ENCODE measurements around the gene GAB2. TPM values are rescaled to one million over a fixed set of nuclear protein-coding genes. Genes with fewer than 3 reads are reported as not detected.
A peak's percentile ranks its signal among the peaks of the same experiment; 100 is the strongest.

Gene GAB2
- total RNA-seq, 6 experiments from 2014 or later: 3.8 to 10.2 (median 4.5) TPM

DNA sequence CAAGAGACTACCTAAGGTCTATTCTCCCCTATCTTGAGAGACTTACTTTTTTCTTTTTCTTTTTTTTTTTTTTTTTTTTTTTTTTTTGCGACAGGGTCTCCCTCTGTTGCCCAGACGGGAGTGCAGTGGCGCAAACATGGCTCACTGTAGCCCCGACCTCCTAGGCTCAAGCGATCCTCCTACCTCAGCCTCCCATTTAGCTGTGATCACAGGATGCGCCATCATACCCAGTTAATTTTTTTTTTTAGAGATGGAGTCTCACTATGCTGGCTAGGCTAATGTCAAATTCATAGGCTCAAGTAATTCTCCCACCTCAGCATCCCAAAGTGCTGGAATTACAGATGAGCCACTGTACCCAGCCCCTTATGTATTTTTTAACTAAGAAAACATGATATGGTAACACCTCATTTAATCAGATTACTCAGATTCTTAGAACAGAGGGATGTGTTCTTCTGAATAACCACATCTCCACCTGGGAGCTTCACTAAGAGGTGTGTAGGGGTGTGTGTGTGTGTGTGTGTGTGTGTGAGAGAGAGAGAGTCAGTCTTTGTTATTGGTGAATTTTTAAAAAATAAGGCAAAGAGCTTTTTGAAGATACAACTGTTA, 126.0 kb downstream of the GAB2 start:
- no peak overlapping the region for H3K27ac ChIP-seq
- H3K9me3 ChIP-seq: no peaks in the 10 kb centered on the region
- DNase-seq (no peak), ATAC-seq (no peak)
- no peak for TF ChIP-seq POLR2A (IDR thresholded peaks at IDR 0.05)
- TF ChIP-seq, protein P1, sequence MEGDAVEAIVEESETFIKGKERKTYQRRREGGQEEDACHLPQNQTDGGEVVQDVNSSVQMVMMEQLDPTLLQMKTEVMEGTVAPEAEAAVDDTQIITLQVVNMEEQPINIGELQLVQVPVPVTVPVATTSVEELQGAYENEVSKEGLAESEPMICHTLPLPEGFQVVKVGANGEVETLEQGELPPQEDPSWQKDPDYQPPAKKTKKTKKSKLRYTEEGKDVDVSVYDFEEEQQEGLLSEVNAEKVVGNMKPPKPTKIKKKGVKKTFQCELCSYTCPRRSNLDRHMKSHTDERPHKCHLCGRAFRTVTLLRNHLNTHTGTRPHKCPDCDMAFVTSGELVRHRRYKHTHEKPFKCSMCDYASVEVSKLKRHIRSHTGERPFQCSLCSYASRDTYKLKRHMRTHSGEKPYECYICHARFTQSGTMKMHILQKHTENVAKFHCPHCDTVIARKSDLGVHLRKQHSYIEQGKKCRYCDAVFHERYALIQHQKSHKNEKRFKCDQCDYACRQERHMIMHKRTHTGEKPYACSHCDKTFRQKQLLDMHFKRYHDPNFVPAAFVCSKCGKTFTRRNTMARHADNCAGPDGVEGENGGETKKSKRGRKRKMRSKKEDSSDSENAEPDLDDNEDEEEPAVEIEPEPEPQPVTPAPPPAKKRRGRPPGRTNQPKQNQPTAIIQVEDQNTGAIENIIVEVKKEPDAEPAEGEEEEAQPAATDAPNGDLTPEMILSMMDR (IDR thresholded peaks at IDR 0.05): no peak
- no peaks in the 10 kb centered on the region for H3K36me3 ChIP-seq
- peaks cover 0 to 25% (median 9%) of the 10 kb centered on the region in 4 donors for H3K4me1 ChIP-seq
- H3K4me3 ChIP-seq: no peak overlapping the region
- no peaks in the 10 kb centered on the region for H3K27me3 ChIP-seq
- WGBS (ENCODE audit: insufficient coverage, low coverage, low lambda C conversion rate, missing lambda C conversion rate): 95% methylated on average over 6 of the region's 6 CpGs
- intact Hi-C loops (cut with DNase I): no loop called here

DNA sequence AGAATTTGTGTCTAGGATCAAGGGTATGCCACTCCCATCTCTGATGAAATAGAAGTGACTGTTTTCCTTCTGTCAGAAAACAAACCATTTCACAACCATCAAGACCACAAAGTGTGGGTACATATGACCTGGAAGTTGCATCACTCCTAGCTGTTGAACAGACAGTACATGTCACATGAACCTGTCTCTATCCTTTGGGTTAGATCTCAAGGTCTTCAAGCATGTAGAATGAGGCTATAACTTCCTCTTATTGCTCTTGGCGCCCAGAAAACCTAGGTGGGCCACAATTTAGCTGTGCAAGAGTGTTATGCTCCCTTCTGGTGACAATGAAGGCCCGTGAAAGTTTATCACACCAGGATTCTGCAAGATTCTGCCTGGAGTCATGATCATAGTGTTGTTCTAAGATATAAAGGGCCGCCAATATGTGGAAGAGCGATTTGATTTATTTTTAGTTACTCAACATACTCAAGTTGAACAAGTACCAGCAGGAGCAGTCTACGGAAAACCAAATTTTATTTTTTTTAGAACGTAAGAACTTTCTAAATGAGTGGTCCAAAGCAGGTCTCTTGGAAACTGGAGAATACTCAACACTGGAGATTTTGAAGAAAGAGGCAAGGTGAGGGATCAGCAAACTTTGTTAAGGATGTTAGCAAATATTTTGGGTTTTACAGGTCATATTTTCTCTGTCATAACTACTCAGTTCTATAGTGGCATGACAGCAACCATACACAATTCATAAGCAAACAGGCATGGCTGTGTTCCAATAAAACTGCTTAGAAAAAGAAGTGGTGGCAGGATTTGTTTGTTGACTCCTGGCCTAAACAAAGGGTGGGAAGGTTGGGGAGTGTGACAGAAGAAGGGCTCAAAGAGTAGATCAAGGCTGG, 127.1 kb downstream of the GAB2 start:
- peak overlapping the region in 2 of 3 donors; percentile 51 to 74 for H3K27ac ChIP-seq
- no peak overlapping the region for H3K4me3 ChIP-seq
- intact Hi-C loops (cut with DNase I): no loop called here
- DNase-seq (peak in 1 of 3 donors; percentile 76), ATAC-seq (peak; percentile 89 to 99 (median 92))
- TF ChIP-seq POLR2A (IDR thresholded peaks at IDR 0.05): no peak
- TF ChIP-seq, protein P1 (IDR thresholded peaks at IDR 0.05): no peak
- peaks cover 0 to 23% (median 8%) of the 10 kb centered on the region in 4 donors for H3K4me1 ChIP-seq
- WGBS (ENCODE audit: insufficient coverage, low coverage, low lambda C conversion rate, missing lambda C conversion rate): 28% methylated on average over 6 of the region's 6 CpGs
- H3K27me3 ChIP-seq: no peaks in the 10 kb centered on the region
- no peaks in the 10 kb centered on the region for H3K9me3 ChIP-seq
- H3K36me3 ChIP-seq: no peaks in the 10 kb centered on the region

DNA sequence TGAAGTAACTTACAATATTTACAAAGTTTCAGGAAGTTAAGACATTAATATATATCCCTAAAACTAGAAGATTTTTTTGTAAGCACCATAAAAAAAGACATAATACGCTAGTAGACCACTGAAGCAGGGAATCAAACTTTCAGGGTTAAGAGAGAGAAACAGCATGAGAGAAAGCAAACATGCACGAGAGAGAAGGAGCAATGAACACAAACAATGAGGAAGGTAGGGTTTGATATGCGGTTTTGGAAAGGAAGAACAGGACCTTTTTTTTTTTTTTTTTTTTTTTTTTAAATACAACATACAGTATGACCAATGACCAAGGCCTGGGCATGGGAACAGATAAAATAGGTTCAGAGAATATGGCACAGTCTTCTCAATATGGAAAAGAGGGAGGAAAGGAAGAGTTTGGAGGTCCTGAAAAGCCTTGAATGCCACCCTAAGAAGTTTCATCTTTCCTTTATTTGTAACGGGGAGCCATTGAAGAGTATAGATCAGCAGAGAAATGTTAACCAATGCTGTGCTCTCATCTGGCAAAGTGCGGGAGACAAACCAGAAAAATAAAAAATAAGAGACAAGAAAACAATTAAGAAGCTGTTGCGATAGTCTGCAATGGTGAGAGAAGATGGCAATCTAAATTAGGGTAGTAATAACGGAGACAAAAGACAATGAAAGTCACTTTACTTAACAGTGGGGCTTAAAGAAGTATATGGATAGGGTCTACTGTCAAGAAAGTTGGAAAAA, 127.9 kb downstream of the GAB2 start:
- peak in 3 of 4 donors; percentile 15 to 28 (median 16) for ATAC-seq
- peak overlapping the region in 2 of 3 donors; percentile 51 to 74 for H3K27ac ChIP-seq
- WGBS (ENCODE audit: insufficient coverage, low coverage, low lambda C conversion rate, missing lambda C conversion rate): 40% methylated on average over 7 of the region's 7 CpGs

DNA sequence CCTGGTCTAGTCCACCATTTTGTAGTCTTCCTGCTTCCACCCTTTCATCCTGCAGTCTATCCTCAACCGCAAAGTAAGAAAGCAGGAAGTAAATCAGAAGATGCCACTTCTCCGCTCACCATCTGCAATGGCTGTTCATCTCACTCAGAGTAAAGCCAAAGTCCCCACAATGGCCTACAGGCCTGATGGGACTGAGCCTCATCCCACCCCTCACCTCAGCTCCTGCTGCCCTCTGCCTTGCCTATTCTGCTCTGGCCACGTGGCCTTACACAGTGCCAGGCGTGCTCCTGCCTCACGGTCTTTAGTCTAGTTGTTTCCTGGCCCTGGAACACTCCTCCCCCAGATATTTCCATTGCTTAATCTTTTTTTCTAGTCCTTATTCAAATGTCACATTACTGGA, 133.4 kb downstream of the GAB2 start:
- no peaks in the 10 kb centered on the region for H3K27me3 ChIP-seq
- H3K36me3 ChIP-seq: no peaks in the 10 kb centered on the region
- ATAC-seq (no peak), DNase-seq (no peak)
- WGBS (ENCODE audit: insufficient coverage, low coverage, low lambda C conversion rate, missing lambda C conversion rate): 98% methylated on average over 5 of the region's 5 CpGs
- no peaks in the 10 kb centered on the region for H3K9me3 ChIP-seq
- no peak overlapping the region for H3K27ac ChIP-seq
- H3K4me1 ChIP-seq: no peaks in the 10 kb centered on the region
- TF ChIP-seq, protein P1 (IDR thresholded peaks at IDR 0.05): no peak
- no peak for TF ChIP-seq POLR2A (IDR thresholded peaks at IDR 0.05)
- intact Hi-C loops (cut with DNase I): no loop called here
- no peak overlapping the region for H3K4me3 ChIP-seq

More for the DNA sequence above, 127.9 kb downstream of the GAB2 start:
- no peaks in the 10 kb centered on the region for H3K36me3 ChIP-seq
- no peak for DNase-seq
- no peak overlapping the region for H3K4me3 ChIP-seq
- H3K9me3 ChIP-seq: no peaks in the 10 kb centered on the region
- H3K27me3 ChIP-seq: no peaks in the 10 kb centered on the region
- intact Hi-C loops (cut with DNase I): no loop called here
- H3K4me1 ChIP-seq: peaks cover 0 to 18% (median 8%) of the 10 kb centered on the region in 4 donors
- TF ChIP-seq, protein P1 (IDR thresholded peaks at IDR 0.05): no peak
- TF ChIP-seq POLR2A (IDR thresholded peaks at IDR 0.05): no peak
